Skin of body (tissue), 2 donors: ENCODE data around the gene CXorf58. TPM values are rescaled to one million over a fixed set of nuclear protein-coding genes. Genes with fewer than 3 reads are reported as not detected.
A peak's percentile ranks its signal among the peaks of the same experiment; 100 is the strongest.
"Not testable (repeated sequence)": the region's sequence is repeated elsewhere in the genome, so short reads cannot be mapped to it uniquely, and the experiment has no call there.

Source experiments
- DNase-seq: peaks from one replicate; lab custom pipeline; 2025; lab: John Stamatoyannopoulos, UW
- total RNA-seq: library from RNA; depleted of rRNA; stranded (reverse); fragments of >200 nt; gene quantifications from one replicate; pipeline ENCODE4 v1.2.3, GENCODE V29; 2014

Gene CXorf58
- total RNA-seq, 1 donor from 2014 or later, result not detected

DNA sequence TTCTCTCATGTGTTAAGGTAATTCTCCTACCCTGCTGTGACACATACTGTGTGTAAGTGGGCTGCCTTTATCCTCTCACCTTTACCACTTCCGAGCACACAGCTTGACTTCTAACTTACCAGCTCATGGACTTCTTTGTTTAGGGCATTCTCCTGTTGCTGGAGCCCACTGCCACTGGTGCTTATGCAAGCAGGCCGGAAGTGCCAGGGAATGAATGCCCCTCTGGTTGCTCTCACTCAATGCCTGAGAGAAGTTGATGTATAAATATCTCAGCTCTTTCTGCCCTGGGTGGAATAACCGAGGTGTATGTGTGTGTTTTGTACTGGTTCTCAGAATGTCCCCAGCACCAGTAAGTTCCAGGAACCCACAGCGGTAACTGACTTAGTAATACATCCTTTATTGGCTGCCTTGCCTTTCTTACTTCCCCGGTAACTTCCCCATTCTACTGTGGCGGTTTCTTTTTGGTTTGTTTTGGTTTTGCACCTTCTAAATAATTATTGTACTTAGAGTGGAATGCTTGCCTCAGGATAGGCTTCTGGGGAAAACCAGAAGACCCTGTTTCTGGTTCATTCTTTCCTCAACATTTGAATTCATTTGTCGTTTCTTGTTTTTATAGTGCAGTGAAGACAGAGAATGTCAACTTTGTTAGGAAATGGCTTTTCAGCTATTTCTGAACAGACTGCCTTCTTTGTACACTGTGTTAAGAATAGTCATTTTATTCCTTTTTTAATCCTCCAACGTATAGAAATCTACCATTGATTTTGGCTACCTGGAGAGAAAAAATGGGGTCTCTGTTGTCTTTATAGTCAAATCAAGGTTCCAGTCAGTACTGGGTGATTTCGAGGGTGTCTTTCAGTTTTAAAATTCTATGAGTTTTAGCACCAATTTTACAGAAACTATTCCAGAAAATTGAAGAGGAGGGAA is 45.4 kb downstream of the CXorf58 start:
- DNase-seq, result no peak

DNA sequence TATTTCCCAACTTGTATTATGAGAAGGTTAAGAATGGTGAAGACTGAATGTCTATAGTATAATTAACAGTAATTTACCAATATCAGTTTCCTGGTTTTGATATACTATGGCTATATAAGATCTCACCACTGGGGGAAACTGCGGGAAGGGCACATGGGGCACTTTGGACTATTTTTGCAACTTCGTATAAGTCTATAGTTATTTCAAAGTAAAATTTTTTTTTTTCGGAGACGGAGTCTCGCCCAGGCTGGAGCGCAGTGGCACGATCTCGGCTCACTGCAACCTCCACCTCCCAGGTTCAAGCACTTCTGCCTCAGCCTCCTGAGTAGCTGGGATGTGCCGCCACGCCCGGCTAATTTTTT is 46.1 kb downstream of the CXorf58 start:
- no peak for DNase-seq

DNA sequence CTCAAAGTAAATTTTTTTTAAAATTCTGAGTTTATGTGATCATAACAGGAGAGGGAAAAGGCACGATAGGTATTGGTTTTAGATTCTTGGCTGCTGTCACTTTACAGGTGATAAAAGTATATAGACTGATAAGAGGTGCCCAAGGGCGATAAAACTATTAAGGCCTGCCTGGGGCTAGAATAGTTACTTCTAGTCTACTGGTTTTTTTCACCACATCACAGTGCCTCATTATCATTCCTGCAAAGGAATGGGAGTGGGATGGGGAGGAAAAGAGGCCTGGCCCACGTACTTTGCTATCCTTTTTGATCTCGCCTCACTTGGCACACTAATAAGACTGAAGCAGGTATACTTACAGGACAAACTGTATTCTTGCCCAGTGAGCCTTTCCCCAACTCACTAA is 46.6 kb downstream of the CXorf58 start:
- no peak for DNase-seq

DNA sequence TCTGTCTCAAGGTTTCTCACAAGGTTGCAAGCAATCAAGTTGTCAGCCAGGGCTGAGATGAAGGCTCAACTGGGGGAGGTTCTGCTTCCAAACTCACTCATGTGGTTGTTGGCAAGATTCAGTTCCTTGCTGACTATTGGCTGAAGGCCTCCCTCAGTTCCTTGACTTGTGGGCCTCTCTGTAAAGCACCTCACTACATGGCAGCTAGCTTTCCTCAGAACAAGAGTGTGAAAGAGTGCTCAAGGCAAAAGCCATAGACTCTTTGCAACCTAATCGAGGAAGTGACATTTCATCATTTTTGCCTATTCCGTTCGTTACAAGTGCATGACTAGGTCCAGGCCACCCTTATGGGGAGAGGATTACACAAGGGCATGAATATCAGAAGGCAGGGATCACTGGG is 52.0 kb downstream of the CXorf58 start:
- no peak for DNase-seq

DNA sequence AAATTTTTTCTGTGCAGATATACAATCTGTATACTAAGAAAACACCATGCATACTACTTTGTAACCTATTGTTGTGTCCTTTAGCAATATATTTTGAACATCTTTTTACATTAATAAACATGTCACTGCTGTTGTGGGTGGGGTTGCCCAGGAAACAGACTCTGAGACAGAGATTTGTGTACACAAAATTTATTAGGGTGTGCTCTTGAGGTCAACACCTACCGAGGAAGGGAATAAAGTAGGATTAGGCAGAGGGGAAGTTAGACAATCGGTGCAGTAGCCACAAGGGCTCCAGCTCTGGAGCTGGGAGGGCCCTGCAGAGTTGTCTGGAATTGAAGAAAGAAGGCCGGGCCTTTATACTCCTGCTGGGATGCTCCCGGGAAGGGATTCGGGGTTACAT is 56.4 kb downstream of the CXorf58 start:
- no peak for DNase-seq

DNA sequence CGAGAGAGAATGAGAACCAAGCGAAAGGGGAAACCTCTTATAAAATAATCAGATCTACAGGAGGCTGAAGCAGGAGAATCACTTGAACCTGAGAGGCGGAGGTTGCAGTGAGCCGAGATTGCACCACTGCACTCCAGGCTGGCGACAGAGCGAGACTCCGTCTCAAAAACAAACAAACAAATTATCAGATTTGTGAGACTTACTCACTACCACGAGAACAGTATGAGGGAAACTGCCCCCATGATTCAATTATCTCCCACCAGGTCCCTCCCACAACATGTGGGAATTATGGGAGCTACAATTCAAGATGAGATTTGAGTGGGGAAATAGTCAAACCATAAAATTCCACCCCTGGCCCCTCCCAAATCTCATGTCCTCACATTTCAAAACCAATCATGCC is 57.8 kb downstream of the CXorf58 start:
- DNase-seq, result not testable (repeated sequence)

DNA sequence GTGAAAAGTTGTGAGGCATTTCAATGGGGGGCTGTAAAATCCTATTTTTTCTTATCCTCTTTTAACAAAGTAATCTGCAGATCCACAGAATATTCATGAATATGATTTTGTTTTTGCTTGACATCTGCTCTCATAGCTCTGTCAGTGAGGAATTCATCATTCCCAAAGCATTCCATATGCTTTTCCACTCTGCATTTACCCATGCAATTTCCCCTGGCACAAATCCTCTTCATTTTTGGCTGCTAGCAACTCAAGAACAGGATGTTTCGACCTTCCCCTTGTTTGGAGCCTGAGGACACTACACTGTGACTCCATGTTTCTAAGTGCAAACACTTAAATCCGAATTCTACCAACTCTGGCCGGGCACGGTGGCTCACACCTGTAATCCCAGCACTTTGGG is 70.7 kb downstream of the CXorf58 start:
- peak; percentile 46 for DNase-seq

DNA sequence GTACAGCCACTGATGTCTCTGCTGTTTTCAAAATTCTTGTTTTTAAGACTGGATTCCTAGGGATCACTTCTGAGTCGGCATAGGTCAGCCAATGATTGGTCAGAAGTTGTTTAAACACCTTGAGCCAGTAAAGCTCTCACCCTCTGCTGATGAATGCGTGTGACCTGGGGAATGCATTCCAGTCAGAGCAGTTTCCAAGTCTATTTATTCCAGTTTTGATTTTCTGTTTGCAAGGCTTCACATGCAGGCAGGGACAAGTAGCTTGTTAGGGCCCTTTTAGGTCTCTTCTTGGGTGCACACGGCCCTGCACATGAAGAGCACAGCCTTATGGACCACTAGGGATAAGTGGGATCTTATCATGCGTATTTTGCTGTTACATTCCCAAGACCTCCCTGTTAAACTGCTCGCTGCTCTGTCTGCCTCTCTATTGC is 72.2 kb downstream of the CXorf58 start:
- DNase-seq, result no peak

DNA sequence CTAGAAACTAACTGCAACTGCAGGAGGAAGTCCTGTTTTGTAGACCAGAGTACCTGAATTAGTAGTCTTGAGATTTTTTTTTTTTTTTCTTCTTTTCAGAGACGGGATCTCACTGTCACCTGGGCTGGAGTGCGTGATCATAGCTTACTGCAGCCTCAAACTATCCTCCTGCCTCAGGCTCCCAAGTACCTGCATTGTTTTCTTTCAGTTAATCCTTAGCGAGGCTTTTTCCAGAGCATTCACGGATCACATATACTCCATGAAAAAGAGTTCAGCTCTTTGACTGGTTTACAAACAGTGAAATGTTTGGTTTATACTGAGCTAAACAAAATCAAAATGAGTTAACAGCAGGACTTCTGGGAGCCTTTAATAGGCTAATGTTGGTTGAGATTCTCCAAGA is 73.4 kb downstream of the CXorf58 start:
- DNase-seq, result no peak

DNA sequence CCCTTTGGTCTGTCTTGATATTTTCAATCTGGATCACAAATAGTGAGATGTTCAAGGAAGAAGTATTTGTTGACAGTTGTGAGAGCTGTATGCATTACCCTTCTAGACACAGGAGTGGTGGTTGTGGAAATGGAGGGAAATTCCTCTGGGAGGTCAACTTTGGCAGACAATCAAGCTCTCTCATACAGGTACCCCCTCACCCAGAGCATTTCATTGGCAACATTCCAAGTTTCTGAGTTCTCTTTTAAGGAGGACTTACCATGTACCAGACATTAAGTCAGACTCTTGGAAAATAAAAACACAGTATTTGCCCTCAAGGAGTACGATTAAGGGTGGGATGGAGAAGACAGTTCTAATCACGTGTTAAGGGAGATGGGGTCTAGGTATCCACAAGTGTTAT is 73.9 kb downstream of the CXorf58 start:
- no peak for DNase-seq

DNA sequence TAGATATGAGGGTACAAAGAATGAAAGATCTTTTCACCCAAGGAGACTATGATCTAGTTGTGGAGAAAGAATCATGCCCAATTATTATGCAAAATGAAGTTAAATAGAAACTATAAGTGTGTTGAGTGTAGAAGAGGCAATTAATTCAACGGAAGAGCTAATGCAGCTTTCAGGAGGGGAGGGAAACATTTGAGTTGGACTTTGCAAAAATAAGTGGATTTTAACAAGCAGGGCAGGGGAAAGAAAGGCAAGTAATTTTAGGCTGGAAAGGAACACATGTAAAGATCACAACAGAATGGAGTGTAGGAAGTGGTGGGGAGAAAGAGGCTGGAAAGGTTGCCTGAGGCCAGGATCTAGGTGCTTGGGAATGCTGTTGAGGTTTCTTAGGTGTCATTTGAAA is 75.1 kb downstream of the CXorf58 start:
- DNase-seq, result no peak

Other genes with a start within 250 kb of the CXorf58 start
- 123 TPM for gene PRDX4, start 240.5 kb upstream of the CXorf58 start, total RNA-seq
- gene ACOT9, start 164.7 kb upstream of the CXorf58 start, total RNA-seq, result 28.3 TPM
- 145 TPM for gene SAT1, start 124.8 kb upstream of the CXorf58 start, total RNA-seq
- gene APOO, start 68 bp upstream of the CXorf58 start, total RNA-seq, result 6.7 TPM
- gene KLHL15, start 119.2 kb downstream of the CXorf58 start, total RNA-seq, result 17.7 TPM
- gene EIF2S3, start 146.9 kb downstream of the CXorf58 start, total RNA-seq, result 204 TPM
- 57.1 TPM for gene ZFX, start 241.7 kb downstream of the CXorf58 start, total RNA-seq